HEK293T (cell line): ENCODE measurements around the gene SUV39H1.

ENCODE experiments used
- ARNT ChIP-seq: fragments of 450-650 bp; IDR thresholded peaks from 2 replicates; pipeline ENCODE4 v1.6.1; 2017; ENCODE audit warnings: mild to moderate bottlenecking
- ELF4 ChIP-seq: fragments of 450-650 bp; IDR thresholded peaks from 2 replicates; pipeline ENCODE4 v1.6.1; 2017; ENCODE audit warnings: antibody characterized with exemption
- FOXA1 ChIP-seq: fragments of 450-650 bp; IDR thresholded peaks from 2 replicates; pipeline ENCODE4 v1.6.1; 2016; ENCODE audit warnings: mild to moderate bottlenecking
- HDGF ChIP-seq: fragments of 450-650 bp; IDR thresholded peaks from 2 replicates; pipeline ENCODE4 v1.6.1; 2017; ENCODE audit warnings: antibody characterized with exemption, borderline replicate concordance
- TF ChIP-seq, protein P1 (sequence below): fragments of 450-650 bp; IDR thresholded peaks from 2 replicates; pipeline ENCODE4 v1.6.1; 2016

- TF ChIP-seq FOXA1: no peak
- TF ChIP-seq ELF4: no peak
- TF ChIP-seq HDGF: no peak
- TF ChIP-seq, protein P1, sequence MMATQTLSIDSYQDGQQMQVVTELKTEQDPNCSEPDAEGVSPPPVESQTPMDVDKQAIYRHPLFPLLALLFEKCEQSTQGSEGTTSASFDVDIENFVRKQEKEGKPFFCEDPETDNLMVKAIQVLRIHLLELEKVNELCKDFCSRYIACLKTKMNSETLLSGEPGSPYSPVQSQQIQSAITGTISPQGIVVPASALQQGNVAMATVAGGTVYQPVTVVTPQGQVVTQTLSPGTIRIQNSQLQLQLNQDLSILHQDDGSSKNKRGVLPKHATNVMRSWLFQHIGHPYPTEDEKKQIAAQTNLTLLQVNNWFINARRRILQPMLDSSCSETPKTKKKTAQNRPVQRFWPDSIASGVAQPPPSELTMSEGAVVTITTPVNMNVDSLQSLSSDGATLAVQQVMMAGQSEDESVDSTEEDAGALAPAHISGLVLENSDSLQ: no peak
- no peak for TF ChIP-seq ARNT
These were observed 24.2 kb downstream of the SUV39H1 start for GRCh38 chrX:48720577-48721250.
